Glutamatergic neuron (in vitro differentiated cells): ENCODE measurements around the gene FAM174C. TPM values are rescaled to one million over a fixed set of nuclear protein-coding genes. Genes with fewer than 3 reads are reported as not detected.

Experiments
- DNase-seq: peaks from one replicate; pipeline ENCODE4 v3.0.0; 2022
- H3K27ac Mint-ChIP-seq: one replicate; pipeline ENCODE4 v1.8.0; 2020; ENCODE audit warnings: mild to moderate bottlenecking, mixed read lengths, inconsistent platforms; ENCODE audit not compliant: unreplicated experiment
- H3K27me3 Mint-ChIP-seq: one replicate; pipeline ENCODE4 v1.8.0; 2020; ENCODE audit warnings: mild to moderate bottlenecking, moderate library complexity, mixed read lengths, inconsistent platforms; ENCODE audit not compliant: unreplicated experiment
- H3K36me3 Mint-ChIP-seq: one replicate; pipeline ENCODE4 v1.8.0; 2020; ENCODE audit warnings: mild to moderate bottlenecking, mixed read lengths, inconsistent platforms; ENCODE audit not compliant: unreplicated experiment
- H3K4me1 Mint-ChIP-seq: one replicate; pipeline ENCODE4 v1.8.0; 2020; ENCODE audit warnings: mild to moderate bottlenecking, low read depth, mixed read lengths, inconsistent platforms; ENCODE audit not compliant: unreplicated experiment
- H3K4me3 Mint-ChIP-seq: one replicate; pipeline ENCODE4 v1.8.0; 2020; ENCODE audit warnings: mild to moderate bottlenecking, mixed read lengths, inconsistent platforms; ENCODE audit not compliant: unreplicated experiment
- H3K9me3 Mint-ChIP-seq: one replicate; pipeline ENCODE4 v1.8.0; 2020; ENCODE audit warnings: mild to moderate bottlenecking, moderate library complexity, mixed read lengths, inconsistent platforms; ENCODE audit not compliant: unreplicated experiment
- total RNA-seq: library from RNA; stranded (reverse); fragmentation: NEBNext Ultra II Directional; extraction: Animal tissue kit (Norgen Biotek cat#: 25700); gene quantifications from one replicate; pipeline ENCODE4 v1.2.1, GENCODE V29; 2021; ENCODE audit not compliant: unreplicated experiment
- TF ChIP-seq, protein P1 (sequence below): fragments of 200-600 bp; sonication (generic); IDR thresholded peaks from one replicate; pipeline ENCODE4 v1.5.0; 2021; ENCODE audit not compliant: partially characterized antibody, unreplicated experiment

Gene FAM174C
- total RNA-seq, 1 donor from 2014 or later = 17.3 TPM

DNA sequence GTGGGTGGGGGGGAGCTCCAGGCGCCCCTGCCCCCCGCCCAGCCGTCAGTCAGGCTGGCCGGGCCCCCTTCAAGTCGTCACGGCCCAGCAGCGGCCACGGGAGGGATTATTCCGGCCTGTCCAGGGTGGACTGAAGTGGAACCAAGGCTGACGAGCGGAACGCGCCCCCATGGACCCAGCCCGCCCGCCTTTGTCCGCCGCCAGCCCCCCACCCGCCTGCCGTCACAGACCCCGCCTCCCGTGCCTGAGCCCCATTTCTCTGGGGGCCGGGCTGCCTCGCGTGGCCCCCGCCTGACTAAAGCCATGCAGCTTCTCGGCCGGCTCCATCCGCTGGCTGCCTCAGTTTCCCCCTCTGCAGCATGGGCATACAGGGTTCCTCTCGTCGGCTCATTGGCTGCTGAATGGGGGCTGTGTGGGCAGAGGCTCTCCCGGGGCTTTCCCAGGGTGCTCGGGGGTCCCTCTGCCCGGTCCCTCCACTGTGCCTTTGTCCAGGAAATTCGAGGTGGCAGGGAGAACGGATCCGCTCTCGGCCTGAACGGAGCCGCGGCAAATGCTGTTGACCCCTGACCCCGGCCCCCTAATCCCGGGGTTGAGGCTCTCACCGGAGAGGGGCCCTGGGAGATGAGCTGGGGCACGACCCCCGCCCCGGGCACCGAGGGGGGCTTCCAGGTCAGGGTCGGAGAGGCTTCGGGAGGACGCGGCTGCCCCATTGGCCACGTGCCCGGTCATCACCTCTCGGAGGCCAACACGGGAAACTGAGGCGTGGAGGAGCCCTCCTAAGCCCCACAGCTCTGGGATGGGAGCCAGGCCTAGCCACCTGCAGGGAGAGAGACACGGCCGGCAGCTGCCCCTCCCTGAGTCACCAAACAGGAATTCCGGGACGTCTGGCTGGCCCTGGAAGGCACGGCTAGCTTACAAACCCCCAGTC lies 37.7 kb downstream of the FAM174C start:
- no peak for DNase-seq
- peaks cover 2% of the 10 kb centered on the region for H3K4me1 Mint-ChIP-seq

DNA sequence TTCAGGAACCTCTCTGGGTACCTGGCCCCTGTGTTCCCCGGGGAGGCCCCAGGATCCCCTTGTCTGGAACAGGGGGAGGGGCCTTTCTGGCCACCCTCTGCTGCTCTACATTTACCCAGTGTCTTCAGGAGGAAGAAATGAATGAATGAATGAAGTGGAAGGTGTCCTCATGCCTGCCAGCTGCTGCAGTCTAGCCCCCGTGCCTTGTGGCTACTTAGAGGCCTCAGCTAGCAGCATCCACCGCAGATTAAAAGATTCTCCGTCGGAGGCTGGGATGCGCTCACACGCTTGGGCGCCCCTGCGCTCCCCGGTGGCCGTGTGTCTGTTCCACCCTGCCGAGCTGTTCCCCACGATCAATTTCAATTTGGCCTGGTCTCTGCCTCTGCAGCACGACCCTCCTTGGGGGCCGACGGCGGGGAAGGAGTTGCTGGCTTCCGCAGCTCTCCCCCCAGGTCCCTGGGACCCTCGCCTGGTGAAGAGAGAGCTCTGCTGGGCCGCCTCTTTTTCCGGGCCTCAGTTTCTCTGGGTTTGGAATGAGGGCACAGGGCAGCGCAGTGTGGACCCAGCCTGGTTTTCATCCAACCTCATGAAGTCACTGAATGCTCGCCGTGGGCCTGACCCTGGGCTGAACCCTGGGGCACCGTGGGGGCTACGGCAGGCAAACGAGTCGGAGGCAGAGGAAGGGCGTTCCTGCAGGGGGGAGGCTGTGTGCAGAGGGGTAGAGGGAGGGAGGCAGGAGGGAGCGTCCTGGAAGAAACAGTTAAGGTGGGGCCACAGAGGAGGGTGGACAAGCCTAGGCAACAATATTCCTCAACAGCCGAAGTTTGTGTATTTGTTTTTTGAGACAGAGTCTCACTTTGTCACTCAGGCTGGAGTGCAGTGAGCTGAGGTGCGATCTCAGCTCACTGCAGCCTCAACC lies 38.6 kb downstream of the FAM174C start:
- Mint-ChIP-seq H3K9me3 (peaks cover 4% of the 10 kb centered on the region), H3K27me3 (peaks cover 4% of the 10 kb centered on the region), H3K4me1 (peaks cover 2% of the 10 kb centered on the region), H3K27ac (no peak overlapping the region), H3K36me3 (no peaks in the 10 kb centered on the region), H3K4me3 (no peak overlapping the region)
- DNase-seq = no peak
- TF ChIP-seq, protein P1, sequence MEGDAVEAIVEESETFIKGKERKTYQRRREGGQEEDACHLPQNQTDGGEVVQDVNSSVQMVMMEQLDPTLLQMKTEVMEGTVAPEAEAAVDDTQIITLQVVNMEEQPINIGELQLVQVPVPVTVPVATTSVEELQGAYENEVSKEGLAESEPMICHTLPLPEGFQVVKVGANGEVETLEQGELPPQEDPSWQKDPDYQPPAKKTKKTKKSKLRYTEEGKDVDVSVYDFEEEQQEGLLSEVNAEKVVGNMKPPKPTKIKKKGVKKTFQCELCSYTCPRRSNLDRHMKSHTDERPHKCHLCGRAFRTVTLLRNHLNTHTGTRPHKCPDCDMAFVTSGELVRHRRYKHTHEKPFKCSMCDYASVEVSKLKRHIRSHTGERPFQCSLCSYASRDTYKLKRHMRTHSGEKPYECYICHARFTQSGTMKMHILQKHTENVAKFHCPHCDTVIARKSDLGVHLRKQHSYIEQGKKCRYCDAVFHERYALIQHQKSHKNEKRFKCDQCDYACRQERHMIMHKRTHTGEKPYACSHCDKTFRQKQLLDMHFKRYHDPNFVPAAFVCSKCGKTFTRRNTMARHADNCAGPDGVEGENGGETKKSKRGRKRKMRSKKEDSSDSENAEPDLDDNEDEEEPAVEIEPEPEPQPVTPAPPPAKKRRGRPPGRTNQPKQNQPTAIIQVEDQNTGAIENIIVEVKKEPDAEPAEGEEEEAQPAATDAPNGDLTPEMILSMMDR = no peak

More for the DNA sequence above, 37.7 kb downstream of the FAM174C start:
- H3K9me3 Mint-ChIP-seq = peaks cover 3% of the 10 kb centered on the region
- peaks cover 4% of the 10 kb centered on the region for H3K27me3 Mint-ChIP-seq
- no peak overlapping the region for H3K4me3 Mint-ChIP-seq
- no peak overlapping the region for H3K27ac Mint-ChIP-seq
- no peaks in the 10 kb centered on the region for H3K36me3 Mint-ChIP-seq
- TF ChIP-seq, protein P1 = no peak

GRCh38 chr19:1315470-1316166 lies 40.3 kb downstream of the FAM174C start:
- no peak overlapping the region for H3K4me3 Mint-ChIP-seq
- TF ChIP-seq, protein P1 = peak; percentile 56
- H3K4me1 Mint-ChIP-seq = peaks cover 2% of the 10 kb centered on the region
- H3K27me3 Mint-ChIP-seq = peaks cover 4% of the 10 kb centered on the region
- H3K9me3 Mint-ChIP-seq = peaks cover 4% of the 10 kb centered on the region
- peak; percentile 75 for DNase-seq
- H3K27ac Mint-ChIP-seq = no peak overlapping the region
- no peaks in the 10 kb centered on the region for H3K36me3 Mint-ChIP-seq

GRCh38 chr19:1316466-1316865 lies 41.1 kb downstream of the FAM174C start:
- H3K36me3 Mint-ChIP-seq = no peaks in the 10 kb centered on the region
- peaks cover 4% of the 10 kb centered on the region for H3K4me1 Mint-ChIP-seq
- peaks cover 4% of the 10 kb centered on the region for H3K27me3 Mint-ChIP-seq
- no peak overlapping the region for H3K27ac Mint-ChIP-seq
- TF ChIP-seq, protein P1 = no peak
- DNase-seq = no peak
- no peak overlapping the region for H3K4me3 Mint-ChIP-seq
- H3K9me3 Mint-ChIP-seq = peaks cover 4% of the 10 kb centered on the region
